Measurements from ENCODE around the gene FDX1. TPM values are rescaled to one million over a fixed set of nuclear protein-coding genes. Genes with fewer than 3 reads are reported as not detected.

Gene FDX1
- polyA plus RNA-seq, 3 donors, result 3.9 to 20.2 (median 12.8) TPM

DNA sequence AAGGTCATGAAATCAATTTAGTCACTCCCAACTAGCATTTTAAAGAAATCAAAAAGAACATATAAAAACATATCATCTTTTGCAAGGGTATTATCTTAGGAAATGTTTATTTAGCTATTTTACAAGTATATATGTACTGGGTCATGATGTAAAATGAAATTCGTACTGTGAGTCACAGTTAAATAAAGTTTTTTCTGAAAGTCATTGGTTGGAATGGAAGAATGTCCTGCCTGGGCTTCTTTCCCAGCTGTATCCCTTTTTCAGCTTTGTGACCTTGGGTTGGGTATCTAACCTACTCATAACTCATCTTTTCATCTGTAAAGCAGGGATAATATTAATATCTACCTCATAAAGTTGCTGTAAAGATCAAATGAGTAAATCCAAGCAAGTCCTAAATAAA, 15.7 kb downstream of the FDX1 start:
- Mint-ChIP-seq H3K36me3 (peaks cover 42 to 51% of the 10 kb centered on the region in 2 donors), H3K4me3 (no peak overlapping the region), H3K27me3 (ENCODE audit: low read depth in 3 of 3) (peaks cover 0 to 2% (median 0%) of the 10 kb centered on the region in 3 donors), H3K4me1 (no peaks in the 10 kb centered on the region), H3K27ac (no peak overlapping the region), H3K9me3 (peaks cover 0 to 2% (median 0%) of the 10 kb centered on the region in 7 donors)
- intact Hi-C loops (cut with micrococcal nuclease), result no loop called here
- TF ChIP-seq, protein P1, sequence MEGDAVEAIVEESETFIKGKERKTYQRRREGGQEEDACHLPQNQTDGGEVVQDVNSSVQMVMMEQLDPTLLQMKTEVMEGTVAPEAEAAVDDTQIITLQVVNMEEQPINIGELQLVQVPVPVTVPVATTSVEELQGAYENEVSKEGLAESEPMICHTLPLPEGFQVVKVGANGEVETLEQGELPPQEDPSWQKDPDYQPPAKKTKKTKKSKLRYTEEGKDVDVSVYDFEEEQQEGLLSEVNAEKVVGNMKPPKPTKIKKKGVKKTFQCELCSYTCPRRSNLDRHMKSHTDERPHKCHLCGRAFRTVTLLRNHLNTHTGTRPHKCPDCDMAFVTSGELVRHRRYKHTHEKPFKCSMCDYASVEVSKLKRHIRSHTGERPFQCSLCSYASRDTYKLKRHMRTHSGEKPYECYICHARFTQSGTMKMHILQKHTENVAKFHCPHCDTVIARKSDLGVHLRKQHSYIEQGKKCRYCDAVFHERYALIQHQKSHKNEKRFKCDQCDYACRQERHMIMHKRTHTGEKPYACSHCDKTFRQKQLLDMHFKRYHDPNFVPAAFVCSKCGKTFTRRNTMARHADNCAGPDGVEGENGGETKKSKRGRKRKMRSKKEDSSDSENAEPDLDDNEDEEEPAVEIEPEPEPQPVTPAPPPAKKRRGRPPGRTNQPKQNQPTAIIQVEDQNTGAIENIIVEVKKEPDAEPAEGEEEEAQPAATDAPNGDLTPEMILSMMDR (IDR thresholded peaks at IDR 0.05), result no peak
- H4K20me1 ChIP-seq (ENCODE audit: insufficient read depth, low read length), result peaks cover 37% of the 10 kb centered on the region
- no CpG with 5 or more reads among the region's 1 CpG for WGBS (ENCODE audit: insufficient coverage)
- no peak overlapping the region for H2AFZ ChIP-seq (ENCODE audit: insufficient read depth, low read depth, low read length, poor library complexity, severe bottlenecking)
- no peak overlapping the region for H3K4me2 ChIP-seq (replicated peaks; ENCODE audit: extremely low read depth, low read length, poor library complexity, severe bottlenecking)
- H3K27me3 ChIP-seq (ENCODE audit: control insufficient read depth in 2 of 2, insufficient read depth in 2 of 2, low read length in 2 of 2), result no peaks in the 10 kb centered on the region
- no peaks in the 10 kb centered on the region for H3K4me1 ChIP-seq (ENCODE audit: control insufficient read depth in 1 of 2, insufficient read depth in 2 of 2, low read length in 2 of 2)
- peaks cover 11% of the 10 kb centered on the region for H3K79me2 ChIP-seq (ENCODE audit: insufficient read depth, low read length)
- DNase-seq, result no peak
- peaks cover 15 to 40% of the 10 kb centered on the region in 2 donors for H3K36me3 ChIP-seq (replicated peaks in 1 of 2; ENCODE audit: control insufficient read depth in 1 of 2, insufficient read depth in 2 of 2, low read length in 2 of 2)
- no peaks in the 10 kb centered on the region for H3K9me3 ChIP-seq (replicated peaks in 1 of 2; ENCODE audit: control insufficient read depth in 1 of 2, insufficient read depth in 1 of 2, low read length in 2 of 2)
- H3K4me3 ChIP-seq (replicated peaks in 1 of 3; ENCODE audit: low read depth in 2 of 3, low read length in 3 of 3), result no peak overlapping the region
- H3K27ac ChIP-seq (ENCODE audit: low read depth in 1 of 2, low read length in 2 of 2), result no peak overlapping the region
- no peak overlapping the region for H3K9ac ChIP-seq (ENCODE audit: insufficient read depth, low read length, poor library complexity, severe bottlenecking)

DNA sequence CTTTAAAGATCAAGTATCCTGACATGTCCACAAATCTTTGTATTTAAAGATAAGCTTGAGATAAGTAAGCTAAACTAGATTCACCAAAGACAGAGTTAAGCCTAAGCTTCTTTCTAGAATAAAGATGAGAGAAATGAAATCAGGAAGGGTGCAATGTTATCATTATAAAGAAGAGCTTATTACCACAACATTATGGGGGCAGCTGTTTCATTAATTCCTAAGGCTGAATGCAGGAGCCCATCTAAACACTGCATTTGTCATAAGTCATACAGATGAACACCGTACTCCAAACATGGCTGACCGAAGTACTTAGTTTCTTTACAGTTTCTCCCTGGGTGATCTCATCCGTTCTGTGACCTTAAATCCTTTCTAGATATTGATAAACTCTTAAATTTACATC, 16.3 kb downstream of the FDX1 start:
- Histone ChIP-seq H3K27me3 (ENCODE audit: control insufficient read depth in 2 of 2, insufficient read depth in 2 of 2, low read length in 2 of 2) (no peaks in the 10 kb centered on the region), H4K20me1 (ENCODE audit: insufficient read depth, low read length) (peaks cover 32% of the 10 kb centered on the region), H3K4me2 (replicated peaks; ENCODE audit: extremely low read depth, low read length, poor library complexity, severe bottlenecking) (no peak overlapping the region), H3K9me3 (replicated peaks in 1 of 2; ENCODE audit: control insufficient read depth in 1 of 2, insufficient read depth in 1 of 2, low read length in 2 of 2) (no peaks in the 10 kb centered on the region), H3K9ac (ENCODE audit: insufficient read depth, low read length, poor library complexity, severe bottlenecking) (no peak overlapping the region), H3K4me3 (replicated peaks in 1 of 3; ENCODE audit: low read depth in 2 of 3, low read length in 3 of 3) (no peak overlapping the region), H3K4me1 (ENCODE audit: control insufficient read depth in 1 of 2, insufficient read depth in 2 of 2, low read length in 2 of 2) (no peaks in the 10 kb centered on the region), H3K27ac (ENCODE audit: low read depth in 1 of 2, low read length in 2 of 2) (no peak overlapping the region), H2AFZ (ENCODE audit: insufficient read depth, low read depth, low read length, poor library complexity, severe bottlenecking) (no peak overlapping the region), H3K36me3 (replicated peaks in 1 of 2; ENCODE audit: control insufficient read depth in 1 of 2, insufficient read depth in 2 of 2, low read length in 2 of 2) (peaks cover 9 to 34% of the 10 kb centered on the region in 2 donors), H3K79me2 (ENCODE audit: insufficient read depth, low read length) (peaks cover 6% of the 10 kb centered on the region)
- Mint-ChIP-seq H3K9me3 (peaks cover 0 to 2% (median 0%) of the 10 kb centered on the region in 7 donors), H3K4me3 (no peak overlapping the region), H3K27me3 (ENCODE audit: low read depth in 3 of 3) (peaks cover 0 to 2% (median 0%) of the 10 kb centered on the region in 3 donors), H3K36me3 (peaks cover 37 to 46% of the 10 kb centered on the region in 2 donors), H3K27ac (no peak overlapping the region), H3K4me1 (no peaks in the 10 kb centered on the region)
- TF ChIP-seq, protein P1 (IDR thresholded peaks at IDR 0.05), result no peak
- WGBS (ENCODE audit: insufficient coverage), result 100% methylated on average over 3 of the region's 3 CpGs
- DNase-seq, result no peak
- intact Hi-C loops (cut with micrococcal nuclease), result no loop called here

Measured in CD14-positive monocyte (primary cell).